HepG2 (cell line): ENCODE results near the gene HLA-C. TPM values are rescaled to one million over a fixed set of nuclear protein-coding genes. Genes with fewer than 3 reads are reported as not detected.

ENCODE experiments used
- ATAC-seq: fragments of 200-7000 bp; cut with Tn5 transposase; 3 replicates; pipeline ENCODE4 v1.9.1; 2020; ENCODE audit warnings: mild to moderate bottlenecking, moderate library complexity
- BruUV-seq: library from RNA; stranded (reverse); fragments of 400-500 nt; replicated peaks from 2 replicates; lab custom pipeline; 2021; lab: Mats Ljungman, UMichigan
- CTCF ChIA-PET: fragments of 300-600 bp; formaldehyde crosslinking; extraction: SDS; loops from one replicate; lab custom pipeline; 2021; ENCODE audit warnings: low total read pairs, inconsistent platforms, low intra/inter-chr PET ratio; lab: Yijun Ruan, JAX
- POLR2A ChIA-PET: fragments of 350-600 bp; sonication (Branson Sonifier 250); formaldehyde crosslinking; loops from one replicate; lab custom pipeline; 2020; ENCODE audit warnings: antibody characterized with exemption, inconsistent platforms; lab: Yijun Ruan, JAX
- DNase-seq: peaks from one replicate; pipeline ENCODE4 v3.0.0-alpha.2; 2015; ENCODE audit warnings: low spot score
- FAIRE-seq: peaks from 3 replicates; lab custom pipeline; 2011; peaks lifted over from hg19 to GRCh38; lab: Jason Lieb, UNC
- H2AFZ ChIP-seq: one replicate; pipeline ENCODE4 v1.6.1; 2011; ENCODE audit warnings: low read length, inconsistent platforms
- H3K27ac ChIP-seq: fragments of 300-600 bp; 3 replicates; pipeline ENCODE4 v1.8.0; 2011; ENCODE audit warnings: mixed run types, mild to moderate bottlenecking, mixed read lengths, low read length, inconsistent platforms; ENCODE audit not compliant: insufficient read depth; ENCODE audit errors: extremely low read length
- H3K27me3 ChIP-seq, 2 experiments: fragments of 200-600 bp in 1 of 2; 2 replicates in 1 of 2; 3 replicates in 1 of 2; pipeline versions ENCODE4 v1.6.0 to v1.8.0; 2011; ENCODE audit warnings: low read length in 2 of 2, mild to moderate bottlenecking in 2 of 2, moderate library complexity in 2 of 2, inconsistent platforms in 1 of 2; ENCODE audit not compliant: insufficient read depth in 2 of 2, control insufficient read depth in 1 of 2
- H3K36me3 ChIP-seq, 2 experiments: fragments of 200-600 bp in 1 of 2; replicated peaks in 1 of 2; 2 replicates in 1 of 2; 3 replicates in 1 of 2; pipeline versions ENCODE4 v1.5.1 to v1.8.0; 2011; ENCODE audit warnings: low read length in 2 of 2, inconsistent platforms in 1 of 2; ENCODE audit not compliant: insufficient read depth in 2 of 2, control insufficient read depth in 1 of 2
- H3K4me1 ChIP-seq: 2 replicates; pipeline ENCODE4 v1.5.1; 2012; ENCODE audit warnings: low read length, inconsistent platforms; ENCODE audit not compliant: insufficient read depth
- H3K4me2 ChIP-seq: 2 replicates; pipeline ENCODE4 v1.6.0; 2011; ENCODE audit warnings: low read depth, low read length, inconsistent platforms
- H3K4me3 ChIP-seq, 3 experiments: fragments of 200-600 bp in 1 of 3; sonication (generic), shearing (Covaris generic) in 1 of 3; replicated peaks in 1 of 3; 2 replicates each; pipeline ENCODE4 v1.5.1; 2011 to 2016; ENCODE audit warnings: low read length in 3 of 3, inconsistent platforms in 2 of 3, low read depth in 2 of 3, mild to moderate bottlenecking in 2 of 3, control low read depth in 1 of 3, mixed read lengths in 1 of 3; ENCODE audit not compliant: insufficient read depth in 1 of 3
- H3K79me2 ChIP-seq: one replicate; pipeline ENCODE4 v1.6.1; 2011; ENCODE audit warnings: low read length, inconsistent platforms; ENCODE audit not compliant: insufficient read depth
- H3K9ac ChIP-seq: 2 replicates; pipeline ENCODE4 v1.6.0; 2011; ENCODE audit warnings: mild to moderate bottlenecking, low read depth, low read length, inconsistent platforms; ENCODE audit not compliant: insufficient read depth
- H3K9me3 ChIP-seq: 2 replicates; pipeline ENCODE4 v1.5.1; 2012; ENCODE audit warnings: mild to moderate bottlenecking, low read length
- H4K20me1 ChIP-seq: 2 replicates; pipeline ENCODE4 v1.6.0; 2011; ENCODE audit warnings: inconsistent platforms, mild to moderate bottlenecking, low read length, moderate library complexity; ENCODE audit not compliant: insufficient read depth
- ARNT ChIP-seq: fragments of 450-650 bp; IDR thresholded peaks from 2 replicates; pipeline ENCODE4 v1.6.1; 2017
- E2F1 ChIP-seq: sonication (generic); formaldehyde crosslinking; IDR thresholded peaks from 2 replicates; pipeline ENCODE4 v1.5.0; 2020; ENCODE audit warnings: missing genetic modification reagents
- KMT2B ChIP-seq: IDR thresholded peaks from 2 replicates; pipeline ENCODE4 v1.6.1; 2016; ENCODE audit warnings: missing genetic modification reagents, missing compliant biosample characterization
- ZFP41 ChIP-seq: sonication (generic); formaldehyde crosslinking; IDR thresholded peaks from 2 replicates; pipeline ENCODE4 v1.4.0; 2020; ENCODE audit warnings: mild to moderate bottlenecking, missing genetic modification reagents, borderline replicate concordance
- ZHX2 ChIP-seq, 2 experiments: sonication (generic) in 1 of 2; formaldehyde crosslinking in 1 of 2; IDR thresholded peaks; 2 replicates each; pipeline versions ENCODE4 v1.6.1 to v1.9.0; 2014 to 2022; ENCODE audit warnings: antibody characterized with exemption in 1 of 2, borderline replicate concordance in 1 of 2, inconsistent platforms in 1 of 2, low read depth in 1 of 2, missing genetic modification reagents in 1 of 2
- ZNF143 ChIP-seq: sonication (generic); formaldehyde crosslinking; IDR thresholded peaks from 2 replicates; pipeline ENCODE4 v1.4.0; 2020; ENCODE audit warnings: missing genetic modification reagents
- ZNF570 ChIP-seq: sonication (generic); formaldehyde crosslinking; IDR thresholded peaks from 2 replicates; pipeline ENCODE4 v1.4.0; 2020; ENCODE audit warnings: mild to moderate bottlenecking, missing genetic modification reagents, borderline replicate concordance
- WGBS: methylation state at CpG from one replicate; pipeline ENCODE4 v1.1.6; 2017; ENCODE audit warnings: low lambda C conversion rate; 5-methylcytosine and 5-hydroxymethylcytosine counted together
- in situ Hi-C: cut with HindIII; loops from 2 replicates; pipeline ENCODE4 v1.10.0; 2017; ENCODE audit warnings: low pct_unique_long_range_greater_than_20kb; ENCODE audit not compliant: extremely low pct_ligation_motif_present
- intact Hi-C: fragments of 100-400 bp; cut with micrococcal nuclease; formaldehyde crosslinking; loops from one replicate; pipeline ENCODE4 v1.10.0; 2022; ENCODE audit not compliant: unreplicated experiment
- polyA plus RNA-seq, 8 experiments: library from polyadenylated mRNA; depleted of rRNA in 3 of 8; stranded (reverse) in 7 of 8; unstranded in 1 of 8; fragments of >200 nt; fragmentation: Illumina TruSeq in 4 of 8; extraction: Trizol in 4 of 8; gene quantifications; 2 replicates each; pipeline versions ENCODE4 v1.2.1 to v1.2.3, GENCODE V29; 2011 to 2016; ENCODE audit warnings: low read depth in 4 of 8, missing spikeins in 1 of 8, mixed read lengths in 1 of 8; ENCODE audit not compliant: insufficient read depth in 1 of 8
- total RNA-seq, 5 experiments: library from RNA; depleted of rRNA; stranded (reverse); fragments of >200 nt; fragmentation: Illumina TruSeq; extraction: Trizol; gene quantifications; 2 replicates each; pipeline ENCODE4 v1.2.3, GENCODE V29; 2016; ENCODE audit warnings: low read depth in 1 of 5
- TF ChIP-seq, protein P1 (sequence below): sonication (generic); formaldehyde crosslinking; IDR thresholded peaks from 2 replicates; pipeline ENCODE4 v1.4.0; 2020; ENCODE audit warnings: missing genetic modification reagents

HLA-C gene
- total and polyA plus RNA-seq, 2 of the 13 experiments (the other 11 are each of a cell fraction or from before 2014, with no cell fraction given), result 77.1 to 155 TPM

DNA sequence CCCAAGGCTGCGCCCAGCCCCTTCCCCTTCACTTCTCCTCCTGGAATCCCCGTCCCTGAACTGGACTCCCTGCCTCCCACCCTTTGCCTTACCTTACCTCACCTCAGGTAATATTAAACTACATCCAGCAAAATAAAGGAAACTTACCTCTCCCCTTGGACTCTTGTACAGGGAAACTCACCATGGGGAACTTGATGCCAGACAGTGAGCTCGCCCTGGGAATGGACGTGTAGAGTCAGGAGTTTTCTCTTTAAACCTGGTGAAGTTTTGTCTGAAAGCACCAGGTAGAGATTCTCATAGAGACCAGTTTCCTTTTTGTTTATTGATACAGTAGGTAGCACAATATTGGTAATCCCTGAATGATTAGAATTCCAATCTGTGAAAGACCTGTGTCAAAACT lies 544 bp upstream of the HLA-C start (continued):
- TF ChIP-seq ZHX2 (IDR thresholded peaks at IDR 0.05; ENCODE audit: low read depth), result no peak
- TF ChIP-seq ZHX2 (CRISPR knock-in tag; IDR thresholded peaks at IDR 0.05; ENCODE audit: borderline replicate concordance), result no peak
- no peak for TF ChIP-seq ZFP41 (CRISPR knock-in tag)
- no peak for TF ChIP-seq ARNT
- no peak for TF ChIP-seq KMT2B
- TF ChIP-seq, all 625 proteins: peak for 0

GRCh38 chr6:31270788-31271640 lies 878 bp downstream of the HLA-C start:
- Histone ChIP-seq H3K36me3 (peaks cover 1 to 4% of the 10 kb centered on the region in 2 experiments; a peak in 1 of 5 replicates), H4K20me1 (no peaks in the 10 kb centered on the region), H3K27me3 (peaks cover 0 to 3% of the 10 kb centered on the region in 2 experiments; a peak in 2 of 5 replicates), H3K4me3 (peak overlapping the region; percentile 66 to 77 (median 69); a peak in 5 of 6 replicates), H3K9ac (peak overlapping the region; percentile 65), H3K4me1 (peaks cover 9% of the 10 kb centered on the region), H2AFZ (no peak overlapping the region), H3K9me3 (no peaks in the 10 kb centered on the region)
- ATAC-seq (peak; percentile 31), FAIRE-seq (no peak)
- intact Hi-C loops, result no loop called here
- TF ChIP-seq ZNF570 (CRISPR knock-in tag), result no peak
- TF ChIP-seq, protein P1, sequence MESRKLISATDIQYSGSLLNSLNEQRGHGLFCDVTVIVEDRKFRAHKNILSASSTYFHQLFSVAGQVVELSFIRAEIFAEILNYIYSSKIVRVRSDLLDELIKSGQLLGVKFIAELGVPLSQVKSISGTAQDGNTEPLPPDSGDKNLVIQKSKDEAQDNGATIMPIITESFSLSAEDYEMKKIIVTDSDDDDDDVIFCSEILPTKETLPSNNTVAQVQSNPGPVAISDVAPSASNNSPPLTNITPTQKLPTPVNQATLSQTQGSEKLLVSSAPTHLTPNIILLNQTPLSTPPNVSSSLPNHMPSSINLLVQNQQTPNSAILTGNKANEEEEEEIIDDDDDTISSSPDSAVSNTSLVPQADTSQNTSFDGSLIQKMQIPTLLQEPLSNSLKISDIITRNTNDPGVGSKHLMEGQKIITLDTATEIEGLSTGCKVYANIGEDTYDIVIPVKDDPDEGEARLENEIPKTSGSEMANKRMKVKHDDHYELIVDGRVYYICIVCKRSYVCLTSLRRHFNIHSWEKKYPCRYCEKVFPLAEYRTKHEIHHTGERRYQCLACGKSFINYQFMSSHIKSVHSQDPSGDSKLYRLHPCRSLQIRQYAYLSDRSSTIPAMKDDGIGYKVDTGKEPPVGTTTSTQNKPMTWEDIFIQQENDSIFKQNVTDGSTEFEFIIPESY, result peak; percentile 19; the same call in 1 of the 2 replicates
- no peak for TF ChIP-seq E2F1 (CRISPR knock-in tag)
- TF ChIP-seq ZNF143 (CRISPR knock-in tag), result no peak
- TF ChIP-seq, all 625 proteins: peak for 1
- ChIA-PET POLR2A (no interaction called here), CTCF (no interaction called here)
- in situ Hi-C loops, result no loop called here
- Histone ChIP-seq H3K4me2 (peak overlapping the region; percentile 90), H3K27ac (no peak overlapping the region), H3K79me2 (no peaks in the 10 kb centered on the region)
- 66% methylated on average over 41 of the region's 62 CpGs for WGBS
- DNase-seq, result no peak
- BruUV-seq, result no TSS peak
